Measurements from ENCODE around the gene TRAPPC2B. TPM values are rescaled to one million over a fixed set of nuclear protein-coding genes. Genes with fewer than 3 reads are reported as not detected.

Gene TRAPPC2B
- total RNA-seq, 1 experiment from 2014 or later: 16.8 TPM

GRCh38 chr19:57389730-57390598 is 26.6 kb downstream of the TRAPPC2B start, which contains the start of gene ZNF548:
Gene ZNF548 (plus strand): TSS chr19:57389854. CDS start chr19:57390100, 246 bp downstream.
- no peaks in the 10 kb centered on the region for H3K27me3 ChIP-seq (replicated peaks; ENCODE audit: insufficient read depth, low read depth, low read length, poor library complexity)
- H3K36me3 ChIP-seq (ENCODE audit: insufficient read depth, low read length, poor library complexity, severe bottlenecking): peaks cover 9% of the 10 kb centered on the region
- H3K9me3 ChIP-seq (ENCODE audit: low read depth, low read length, poor library complexity, severe bottlenecking): no peaks in the 10 kb centered on the region
- CTCF ChIA-PET: interaction anchor here (0.6 to 1.4 kb wide), 3 partner anchors 23 to 288 kb away, joined by 3 to 4 read pairs (median 3); partner anchors contain the start of genes TRAPPC2B and ZNF547
- H3K4me3 ChIP-seq (ENCODE audit: low read depth, low read length, poor library complexity, severe bottlenecking): peak within 1 kb of the TSS; percentile 74
- no peaks in the 10 kb centered on the region for H3K4me1 ChIP-seq (ENCODE audit: insufficient read depth, low read length, poor library complexity, severe bottlenecking)
- POLR2A ChIA-PET (ENCODE audit: low non-redundant PET): no interaction called here
- BruUV-seq (replicated peaks): TSS peak; percentile 68
- intact Hi-C loops (cut with micrococcal nuclease; ENCODE audit: unreplicated experiment): loop anchor here (2.0 kb wide), 1 partner anchor 27 kb away; the partner anchor contains the start of genes TRAPPC2B and ZNF547
- DNase-seq (ENCODE audit: low spot score): peak; percentile 100
- H3K27ac ChIP-seq (ENCODE audit: low read depth, low read length, poor library complexity, severe bottlenecking): peak within 1 kb of the TSS; percentile 91
- TF ChIP-seq CTCF (conservative IDR thresholded peaks at IDR 0.05; ENCODE audit: low read depth, low read length) (peak; percentile 48), EZH2 (IDR thresholded peaks at IDR 0.05; ENCODE audit: borderline replicate concordance, low read depth, low read length, poor library complexity, severe bottlenecking) (no peak)

- no peaks in the 10 kb centered on the region for H3K27me3 ChIP-seq (replicated peaks; ENCODE audit: insufficient read depth, low read depth, low read length, poor library complexity)
- BruUV-seq (replicated peaks): no TSS peak
- H3K4me3 ChIP-seq (ENCODE audit: low read depth, low read length, poor library complexity, severe bottlenecking): no peak overlapping the region
- ChIA-PET CTCF (no interaction called here), POLR2A (ENCODE audit: low non-redundant PET) (no interaction called here)
- H3K27ac ChIP-seq (ENCODE audit: low read depth, low read length, poor library complexity, severe bottlenecking): no peak overlapping the region
- peaks cover 43% of the 10 kb centered on the region for H3K36me3 ChIP-seq (ENCODE audit: insufficient read depth, low read length, poor library complexity, severe bottlenecking)
- no peak for TF ChIP-seq EZH2 (IDR thresholded peaks at IDR 0.05; ENCODE audit: borderline replicate concordance, low read depth, low read length, poor library complexity, severe bottlenecking)
- no peak for TF ChIP-seq CTCF (conservative IDR thresholded peaks at IDR 0.05; ENCODE audit: low read depth, low read length)
- intact Hi-C loops (cut with micrococcal nuclease; ENCODE audit: unreplicated experiment): no loop called here
- H3K9me3 ChIP-seq (ENCODE audit: low read depth, low read length, poor library complexity, severe bottlenecking): peaks cover 19% of the 10 kb centered on the region
- DNase-seq (ENCODE audit: low spot score): no peak
- no peaks in the 10 kb centered on the region for H3K4me1 ChIP-seq (ENCODE audit: insufficient read depth, low read length, poor library complexity, severe bottlenecking)
Measured at GRCh38 chr19:57395710-57396109, 32.4 kb downstream of the TRAPPC2B start.

GRCh38 chr19:57398868-57399267 is 35.5 kb downstream of the TRAPPC2B start:
- ChIA-PET CTCF (no interaction called here), POLR2A (ENCODE audit: low non-redundant PET) (no interaction called here)
- DNase-seq (ENCODE audit: low spot score): no peak
- Histone ChIP-seq H3K27me3 (replicated peaks; ENCODE audit: insufficient read depth, low read depth, low read length, poor library complexity) (no peaks in the 10 kb centered on the region), H3K4me1 (ENCODE audit: insufficient read depth, low read length, poor library complexity, severe bottlenecking) (no peaks in the 10 kb centered on the region), H3K4me3 (ENCODE audit: low read depth, low read length, poor library complexity, severe bottlenecking) (no peak overlapping the region), H3K9me3 (ENCODE audit: low read depth, low read length, poor library complexity, severe bottlenecking) (peaks cover 19% of the 10 kb centered on the region), H3K36me3 (ENCODE audit: insufficient read depth, low read length, poor library complexity, severe bottlenecking) (peaks cover 40% of the 10 kb centered on the region), H3K27ac (ENCODE audit: low read depth, low read length, poor library complexity, severe bottlenecking) (no peak overlapping the region)
- intact Hi-C loops (cut with micrococcal nuclease; ENCODE audit: unreplicated experiment): no loop called here
- TF ChIP-seq CTCF (conservative IDR thresholded peaks at IDR 0.05; ENCODE audit: low read depth, low read length) (no peak), EZH2 (IDR thresholded peaks at IDR 0.05; ENCODE audit: borderline replicate concordance, low read depth, low read length, poor library complexity, severe bottlenecking) (no peak)
- no TSS peak for BruUV-seq (replicated peaks)
